HG02870 (cell line): ENCODE data around the gene HYAL4.
A peak's percentile ranks its signal among the peaks of the same experiment; 100 is the strongest.
"Not testable (repeated sequence)": the region's sequence is repeated elsewhere in the genome, so short reads cannot be mapped to it uniquely, and the experiment has no call there.

Experiments
- ATAC-seq: cut with Tn5 transposase; IDR thresholded peaks from one replicate; pipeline ENCODE4 v1.9.1; 2021; ENCODE audit warnings: mild to moderate bottlenecking, moderate library complexity; ENCODE audit not compliant: unreplicated experiment

The HYAL4 gene

GRCh38 chr7:123844712-123845219, at the start of gene HYAL4:
TSS of gene HYAL4 (plus strand) at chr7:123845169. CDS start at chr7:123868274, 23,105 bp downstream.
- no peak for ATAC-seq

GRCh38 chr7:123795917-123796316, 49.1 kb upstream of the HYAL4 start:
- no peak for ATAC-seq

GRCh38 chr7:123796568-123796967, 48.4 kb upstream of the HYAL4 start:
- no peak for ATAC-seq

GRCh38 chr7:123797673-123798531, 47.1 kb upstream of the HYAL4 start:
- ATAC-seq: peak; percentile 66

GRCh38 chr7:123798532-123799188, 46.3 kb upstream of the HYAL4 start:
- ATAC-seq: no peak

GRCh38 chr7:123802249-123802648, 42.7 kb upstream of the HYAL4 start:
- no peak for ATAC-seq

- ATAC-seq: no peak
These were observed 39.7 kb upstream of the HYAL4 start for GRCh38 chr7:123805287-123805686.

GRCh38 chr7:123809471-123809870, 35.5 kb upstream of the HYAL4 start:
- no peak for ATAC-seq

GRCh38 chr7:123811056-123811455, 33.9 kb upstream of the HYAL4 start:
- no peak for ATAC-seq

GRCh38 chr7:123816916-123817315, 28.1 kb upstream of the HYAL4 start:
- no peak for ATAC-seq

GRCh38 chr7:123819001-123819400, 26.0 kb upstream of the HYAL4 start:
- no peak for ATAC-seq

- not testable (repeated sequence) for ATAC-seq
These were observed 25.2 kb upstream of the HYAL4 start for GRCh38 chr7:123819795-123820194.

GRCh38 chr7:123820864-123821263, 24.1 kb upstream of the HYAL4 start:
- ATAC-seq: no peak

GRCh38 chr7:123821320-123821719, 23.6 kb upstream of the HYAL4 start:
- no peak for ATAC-seq

- peak; percentile 97 for ATAC-seq
These were observed 20.8 kb upstream of the HYAL4 start for GRCh38 chr7:123823898-123824753.

- ATAC-seq: peak; percentile 22
These were observed 20.3 kb upstream of the HYAL4 start for GRCh38 chr7:123824754-123825067.

- no peak for ATAC-seq
These were observed 16.2 kb upstream of the HYAL4 start for GRCh38 chr7:123828805-123829204.

- ATAC-seq: no peak
These were observed 8.3 kb upstream of the HYAL4 start for GRCh38 chr7:123836656-123837055.

- ATAC-seq: not testable (repeated sequence)
These were observed 5.9 kb upstream of the HYAL4 start for GRCh38 chr7:123839106-123839505.

GRCh38 chr7:123844142-123844541, 827 bp upstream of the HYAL4 start:
- not testable (repeated sequence) for ATAC-seq

- ATAC-seq: no peak
These were observed 851 bp downstream of the HYAL4 start for GRCh38 chr7:123845823-123846216.
